Measurements from ENCODE around the gene STRBP.
"Not testable (repeated sequence)": the region's sequence is repeated elsewhere in the genome, so short reads cannot be mapped to it uniquely, and the experiment has no call there.

STRBP gene

DNA sequence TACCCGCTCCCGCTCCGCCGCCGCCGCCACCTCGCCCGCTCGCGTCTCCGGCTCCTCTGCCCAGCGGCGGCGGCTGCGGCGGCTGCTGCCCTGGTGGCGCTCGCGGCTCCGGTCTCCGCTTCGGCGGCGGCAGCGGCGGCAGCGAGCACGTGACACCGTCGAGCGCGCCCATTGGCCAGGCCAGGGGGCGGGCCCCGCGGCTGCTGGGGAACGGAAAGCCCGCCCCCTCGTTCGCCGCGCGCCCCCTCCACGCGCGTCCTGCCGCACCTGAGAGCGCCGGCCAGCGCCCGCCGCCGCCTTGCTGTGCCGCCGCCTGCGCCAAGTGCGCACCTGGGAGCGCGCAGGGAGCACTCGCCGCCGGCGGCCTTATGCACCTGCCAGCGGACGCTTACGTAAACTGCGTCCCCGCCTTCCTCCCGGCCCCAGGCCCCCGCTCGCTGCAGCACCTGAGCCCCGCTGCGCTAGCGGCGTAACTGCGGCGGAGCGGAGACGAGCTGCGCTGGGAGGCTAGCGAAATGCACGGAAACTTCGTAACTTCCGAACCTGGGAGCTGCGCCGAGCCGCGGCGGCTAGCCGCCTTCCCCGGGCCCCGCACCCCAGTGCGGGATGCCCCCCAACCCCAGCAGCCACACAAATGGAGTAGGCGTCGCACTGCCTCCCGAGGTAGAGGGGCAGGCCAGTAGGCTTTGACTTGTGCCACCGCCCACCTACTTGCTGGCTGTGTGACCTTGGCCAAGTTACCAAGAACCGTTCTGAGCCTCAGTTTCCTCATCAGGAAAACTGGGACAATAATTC is at the start of gene STRBP:
Gene STRBP (minus strand): TSS at position 122 of the 795 bp plus-strand sequence. CDS start 84,452 bp downstream, outside the sequence.
- peak; percentile 92 to 96 for DNase-seq

DNA sequence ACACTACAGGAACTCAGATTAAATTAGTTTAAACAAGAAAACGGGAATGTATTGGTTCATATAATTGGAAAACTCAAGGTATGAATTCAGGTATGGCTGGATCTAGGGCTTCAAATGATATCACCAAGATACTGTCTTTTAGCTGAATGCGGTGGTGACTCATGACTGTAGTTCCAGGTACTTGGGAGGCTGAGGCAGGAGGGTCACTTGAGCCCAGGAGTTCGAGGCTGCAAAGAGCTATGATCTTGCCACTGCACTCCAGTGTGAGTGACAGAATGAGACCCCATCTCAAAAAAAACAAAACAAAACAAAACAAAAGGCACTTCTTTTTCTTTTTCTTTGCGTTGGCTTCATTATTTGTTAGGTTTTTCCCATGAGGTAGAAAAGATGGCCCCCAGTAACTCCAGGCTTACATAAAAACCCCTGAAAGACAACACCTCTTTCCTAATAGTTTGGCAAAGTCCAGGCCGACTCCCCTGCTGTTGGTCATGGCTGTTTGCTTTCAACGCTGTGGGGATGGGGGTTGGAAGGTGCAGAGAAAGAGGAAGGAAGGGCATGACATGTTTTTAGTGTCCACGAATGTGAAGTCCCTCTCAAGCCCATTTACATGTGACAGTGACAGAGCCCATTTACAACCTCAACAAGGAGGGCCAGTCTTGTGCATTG is 47.8 kb upstream of the STRBP start:
- DNase-seq = no peak

DNA sequence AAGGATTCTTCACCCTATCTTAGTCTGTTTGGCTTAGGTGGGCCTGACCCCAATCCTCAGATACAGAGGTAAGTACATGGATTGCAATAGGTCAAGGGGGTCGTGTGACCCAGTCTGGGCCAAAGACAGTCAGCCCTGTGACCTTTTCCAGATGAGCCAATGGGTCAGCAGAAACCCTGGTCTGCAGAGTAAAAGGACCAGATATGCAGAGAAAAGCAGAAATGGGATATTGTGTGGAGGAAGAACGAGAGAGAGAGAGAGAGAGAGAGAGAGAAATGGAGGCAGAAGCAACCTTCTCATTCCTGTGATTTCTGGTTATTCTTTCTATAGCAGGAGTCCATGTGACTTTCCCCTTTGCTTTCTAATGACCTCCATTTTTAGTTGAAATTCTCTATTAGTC is 47.2 kb upstream of the STRBP start:
- DNase-seq = no peak

- no peak for DNase-seq
Measured at GRCh38 chr9:123314617-123315016, 46.2 kb upstream of the STRBP start.

GRCh38 chr9:123312306-123312877 is 44.0 kb upstream of the STRBP start:
- DNase-seq = no peak

GRCh38 chr9:123311250-123311752 is 42.9 kb upstream of the STRBP start:
- DNase-seq = no peak

DNA sequence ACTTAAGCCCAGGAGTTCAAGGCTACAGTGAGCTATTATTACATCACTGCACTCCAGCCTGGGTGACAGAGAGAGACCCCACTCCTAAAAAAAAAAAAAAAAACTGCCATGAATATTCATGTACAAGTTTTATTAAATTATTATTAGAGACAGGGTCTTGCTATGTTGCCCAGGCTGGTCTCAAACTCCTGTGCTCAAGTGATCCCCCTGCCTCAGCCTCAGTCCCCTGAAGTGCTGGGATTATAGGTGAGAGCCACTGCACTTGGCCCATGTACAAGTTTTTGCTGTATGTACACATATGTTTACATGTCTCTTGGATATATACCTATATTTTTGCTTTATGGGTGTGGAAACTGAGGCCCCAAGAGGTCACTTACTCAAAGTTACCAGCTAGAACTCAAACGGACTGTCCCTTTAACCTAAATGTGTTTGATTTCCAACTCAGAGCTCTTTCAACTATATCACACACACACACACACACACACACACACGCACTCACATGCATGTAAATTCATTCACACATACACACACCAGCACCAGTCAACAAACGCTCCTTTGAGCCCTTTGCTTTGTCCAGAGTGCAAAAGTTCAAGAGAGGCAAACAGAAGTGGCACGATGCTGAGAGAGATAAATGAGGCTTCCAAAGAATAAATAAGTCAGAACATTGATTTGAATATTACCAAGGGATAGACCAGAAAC is 42.3 kb upstream of the STRBP start:
- DNase-seq = no peak

GRCh38 chr9:123309611-123310010 is 41.2 kb upstream of the STRBP start:
- no peak for DNase-seq

DNA sequence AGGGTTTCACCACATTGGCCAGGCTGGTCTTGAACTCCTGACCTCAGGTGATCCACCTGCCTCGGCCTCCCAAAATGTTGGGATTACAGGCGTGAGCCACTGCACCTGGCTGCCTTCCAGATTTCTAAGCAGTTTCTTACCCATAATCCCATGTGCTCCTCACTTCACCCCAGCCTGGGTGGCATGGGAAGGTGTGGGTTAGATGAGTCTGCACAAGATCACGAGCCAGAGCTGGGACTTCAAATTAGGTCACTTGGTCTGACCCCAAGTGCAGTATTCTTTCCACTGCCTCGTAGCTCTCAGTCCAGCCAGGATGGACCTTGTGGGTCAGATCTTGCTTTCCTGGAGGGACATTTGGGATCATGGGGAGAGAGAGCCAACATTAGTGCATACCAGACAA is 37.5 kb upstream of the STRBP start:
- no peak for DNase-seq

DNA sequence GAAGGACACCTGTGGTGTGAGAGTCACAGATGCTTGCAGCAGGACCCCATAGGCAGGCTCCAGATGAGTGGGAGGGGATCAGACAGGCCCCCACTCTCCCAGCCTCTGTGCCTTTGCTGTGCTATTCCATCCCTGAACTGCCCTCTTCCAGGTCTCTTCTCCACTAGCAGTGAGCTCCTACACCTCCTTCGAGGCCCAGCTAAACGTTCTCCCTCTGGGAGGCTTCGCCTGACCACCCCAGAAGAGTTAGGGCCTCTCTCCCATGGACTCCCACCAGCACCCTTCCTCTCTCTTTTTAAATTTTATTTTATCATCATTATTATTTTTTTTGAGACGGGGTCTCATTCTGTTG is 35.9 kb upstream of the STRBP start:
- DNase-seq = no peak

DNA sequence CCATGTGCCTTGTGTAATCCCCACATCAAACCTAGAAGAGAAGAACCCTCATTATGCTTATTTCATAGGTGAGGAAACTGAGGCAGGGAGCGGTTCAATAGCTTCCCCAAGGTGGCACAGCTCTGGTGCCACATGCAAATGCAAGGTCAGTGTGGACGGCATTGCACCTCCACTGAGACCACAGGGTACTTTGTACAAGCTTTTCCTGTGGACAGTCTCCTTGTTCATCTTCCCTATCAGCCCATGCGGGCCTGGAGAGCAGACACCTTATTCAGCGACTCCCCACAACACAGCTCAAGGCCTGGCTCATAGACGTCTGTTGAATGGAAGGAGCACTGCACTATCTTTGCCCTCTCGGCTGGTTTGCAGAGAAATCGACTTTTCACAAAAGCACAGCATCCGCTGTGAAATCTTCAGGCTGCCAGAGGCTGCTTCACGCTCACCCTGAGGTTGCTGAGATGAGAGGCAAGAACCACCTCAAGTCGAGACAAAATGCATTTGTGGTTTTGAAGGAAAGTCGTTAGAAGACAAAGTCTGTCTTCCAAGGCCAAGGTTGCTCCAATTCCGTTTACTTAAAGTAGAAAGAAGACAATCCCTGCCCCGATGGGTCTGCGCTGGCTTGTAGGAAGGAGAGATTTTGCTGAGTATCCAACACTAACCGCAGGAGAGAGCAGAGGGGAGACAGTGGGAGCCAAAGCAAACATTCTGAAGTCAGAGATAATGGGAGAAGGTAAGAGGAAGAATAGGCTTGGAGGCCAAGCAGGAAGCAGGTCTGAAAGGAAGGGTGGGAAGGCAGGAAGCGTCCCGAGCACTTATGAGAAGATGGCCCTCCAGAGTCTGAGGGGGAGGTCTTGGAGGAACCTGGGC is 34.2 kb upstream of the STRBP start:
- no peak for DNase-seq

DNA sequence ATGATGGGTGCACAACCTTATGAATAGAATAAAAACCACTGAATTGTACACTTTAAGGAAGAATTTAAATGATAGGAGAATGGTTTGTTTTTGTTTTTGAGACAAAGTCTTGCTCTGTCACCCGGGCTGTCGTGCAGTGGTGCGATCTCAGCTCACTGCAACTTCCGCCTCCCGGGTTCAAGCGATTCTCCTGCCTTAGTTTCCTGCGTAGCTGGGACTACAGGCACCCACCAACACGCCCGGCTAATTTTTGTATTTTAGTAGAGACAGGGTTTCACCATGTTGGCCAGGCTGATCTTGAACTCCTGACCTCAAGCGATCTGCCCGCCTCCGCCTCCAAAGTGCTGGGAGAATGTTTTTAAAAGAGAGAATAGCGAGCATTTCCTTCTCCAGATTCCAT is 33.5 kb upstream of the STRBP start:
- not testable (repeated sequence) for DNase-seq

DNA sequence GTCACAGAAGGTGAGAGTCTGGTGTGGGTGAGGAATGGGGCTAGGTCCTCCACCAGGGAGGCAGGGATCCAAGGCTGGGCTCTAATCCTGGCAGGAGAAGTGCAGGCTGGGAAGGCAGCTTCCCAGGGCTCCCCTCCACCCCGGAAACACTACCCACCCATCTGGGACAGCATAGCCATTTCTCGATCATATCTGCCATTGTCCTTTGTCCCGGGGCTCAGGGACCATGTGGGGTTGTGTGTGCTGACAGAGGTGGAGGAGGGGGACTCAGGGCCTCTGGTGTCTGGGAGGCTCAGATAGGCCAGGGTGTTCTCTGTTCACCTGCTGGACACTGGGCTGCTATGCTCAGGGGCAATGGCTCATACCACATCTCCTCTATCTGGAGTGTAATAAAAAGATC is 32.2 kb upstream of the STRBP start:
- no peak for DNase-seq

DNA sequence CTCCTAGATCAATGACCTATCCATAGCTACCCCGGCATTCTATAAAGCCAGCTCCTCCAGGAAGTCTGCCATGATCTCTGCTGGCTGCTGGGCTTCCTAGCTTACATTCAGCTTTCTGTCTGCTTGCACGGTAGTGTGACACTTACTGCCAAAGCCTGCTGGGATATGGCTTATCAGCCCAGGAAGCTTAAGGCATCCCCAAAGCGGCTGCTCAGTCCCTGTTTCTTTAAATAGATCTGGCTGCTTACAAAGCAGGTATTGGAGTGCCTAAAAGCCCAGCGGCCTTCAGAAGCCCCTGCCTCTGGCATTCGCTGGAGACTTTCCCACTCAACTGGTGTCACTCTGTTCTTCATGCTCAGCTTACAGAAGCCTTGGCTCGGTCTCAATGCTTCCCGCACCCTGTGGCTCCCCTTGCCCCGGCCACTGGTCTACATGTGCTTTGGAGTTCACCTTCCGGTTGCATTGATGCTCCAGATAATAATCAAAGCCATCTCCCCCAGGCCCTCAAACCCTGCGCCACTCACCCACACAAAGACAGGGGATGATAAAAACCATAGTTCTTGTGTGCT is 31.3 kb upstream of the STRBP start:
- DNase-seq = no peak

DNA sequence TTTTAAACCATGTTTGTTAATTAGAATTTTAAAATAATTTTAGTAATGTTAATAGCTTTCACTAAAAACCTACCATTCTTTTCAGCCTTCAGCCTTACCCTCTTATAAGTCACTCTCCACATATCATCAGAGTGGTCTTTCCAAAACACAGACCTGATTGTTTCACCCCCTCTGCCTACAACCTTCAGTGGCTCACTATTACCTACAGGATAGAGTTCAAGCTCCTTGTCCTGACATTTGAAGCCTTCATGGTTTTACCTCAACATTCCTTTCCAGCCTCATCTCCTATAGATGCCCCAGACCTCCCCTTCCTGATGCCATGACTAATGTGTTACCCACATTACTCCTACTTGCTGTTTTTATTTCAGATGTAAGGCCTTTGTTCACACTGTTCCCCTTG is 27.8 kb upstream of the STRBP start:
- DNase-seq = no peak

DNA sequence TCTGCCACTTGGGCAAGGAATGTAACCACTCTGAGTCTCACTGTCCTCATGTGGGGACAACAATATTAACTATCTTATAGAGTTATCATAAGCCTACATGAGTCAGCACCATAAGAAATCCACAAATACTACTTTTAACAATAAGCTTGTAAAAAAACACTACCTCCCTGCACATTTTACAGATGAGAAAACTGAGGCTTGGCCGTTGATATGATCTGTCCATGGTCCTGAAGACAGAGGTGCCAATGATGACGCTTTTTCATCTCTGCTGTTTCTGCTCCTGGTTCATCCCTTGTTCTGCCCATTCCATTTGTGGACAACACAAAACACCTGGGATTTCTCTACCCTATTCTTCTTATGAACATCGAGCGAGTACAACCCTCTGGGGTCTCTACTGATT is 23.4 kb upstream of the STRBP start:
- no peak for DNase-seq

GRCh38 chr9:123290764-123291163 is 22.4 kb upstream of the STRBP start:
- no peak for DNase-seq

- DNase-seq = no peak
Measured at GRCh38 chr9:123287639-123288038, 19.3 kb upstream of the STRBP start.

DNA sequence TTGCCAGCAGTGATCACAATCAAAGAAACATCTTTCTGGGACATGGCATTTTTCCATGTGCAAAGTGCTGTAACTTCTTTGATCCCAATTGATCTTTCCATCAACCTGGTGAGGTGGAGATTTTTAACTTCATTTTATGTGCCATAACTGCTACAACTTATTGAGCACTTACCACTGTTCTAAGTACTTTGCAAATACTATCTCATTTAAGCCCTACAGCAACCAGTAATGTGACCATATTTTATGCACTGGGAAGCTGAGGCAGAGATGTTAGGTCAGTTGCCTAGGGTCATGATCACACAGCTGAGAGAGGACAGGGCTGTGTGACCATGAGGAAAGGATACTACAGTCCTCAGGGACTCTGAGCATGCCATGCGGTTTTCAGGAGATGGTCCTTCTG is 17.9 kb upstream of the STRBP start:
- no peak for DNase-seq

- no peak for DNase-seq
Measured at GRCh38 chr9:123284656-123285055, 16.3 kb upstream of the STRBP start.

- no peak for DNase-seq
Measured at GRCh38 chr9:123283455-123283854, 15.1 kb upstream of the STRBP start.

DNA sequence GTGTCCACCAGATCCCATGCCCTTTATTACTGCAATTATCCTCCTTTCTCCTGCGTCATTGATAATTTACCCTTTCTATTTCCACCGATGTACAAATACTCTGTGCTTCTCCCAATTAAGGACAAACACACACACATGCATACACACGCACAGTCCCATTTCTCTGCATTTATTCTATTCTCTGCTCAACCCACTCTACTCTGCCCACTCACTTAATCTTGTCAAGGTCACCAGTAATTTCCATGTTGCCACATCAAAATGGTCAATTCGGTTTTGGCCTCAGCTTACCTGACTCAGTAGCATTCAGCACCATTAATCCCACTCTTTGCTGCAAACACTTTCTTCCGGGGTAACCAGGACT is 14.6 kb upstream of the STRBP start:
- no peak for DNase-seq
